GM08714 (cell line): ENCODE data around the gene CLMN.

Source experiments
- H3K4me3 ChIP-seq: fragments of 200-500 bp; sonication (Bioruptor generic); 2 replicates; pipeline ENCODE4 v1.5.1; 2014; ENCODE audit warnings: mild to moderate bottlenecking, low read length, inconsistent platforms
- ZNF274 ChIP-seq: IDR thresholded peaks from 2 replicates; pipeline ENCODE4 v1.6.1; 2012; ENCODE audit warnings: mild to moderate bottlenecking, low read depth, low read length

Gene CLMN

DNA sequence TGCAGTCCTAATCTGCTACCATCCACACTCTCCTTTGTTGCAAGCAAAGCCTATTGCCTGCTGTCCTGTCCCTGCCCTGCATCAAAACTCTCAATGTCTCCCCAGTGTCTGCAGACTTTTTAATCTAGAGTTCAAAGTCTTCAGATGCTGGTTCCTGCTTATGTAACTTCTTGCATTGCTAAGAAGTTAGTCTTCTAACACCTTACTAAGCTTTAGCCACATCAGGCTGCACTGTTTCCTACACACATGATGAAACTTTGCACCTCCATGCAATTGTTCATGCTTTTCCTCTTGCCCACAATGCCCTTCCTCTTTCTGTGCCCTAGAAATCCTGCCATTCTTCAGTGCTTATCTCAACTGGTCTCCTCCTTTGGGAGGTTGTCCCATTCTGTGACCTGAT is 146.2 kb downstream of the CLMN start:
- no peak for TF ChIP-seq ZNF274

DNA sequence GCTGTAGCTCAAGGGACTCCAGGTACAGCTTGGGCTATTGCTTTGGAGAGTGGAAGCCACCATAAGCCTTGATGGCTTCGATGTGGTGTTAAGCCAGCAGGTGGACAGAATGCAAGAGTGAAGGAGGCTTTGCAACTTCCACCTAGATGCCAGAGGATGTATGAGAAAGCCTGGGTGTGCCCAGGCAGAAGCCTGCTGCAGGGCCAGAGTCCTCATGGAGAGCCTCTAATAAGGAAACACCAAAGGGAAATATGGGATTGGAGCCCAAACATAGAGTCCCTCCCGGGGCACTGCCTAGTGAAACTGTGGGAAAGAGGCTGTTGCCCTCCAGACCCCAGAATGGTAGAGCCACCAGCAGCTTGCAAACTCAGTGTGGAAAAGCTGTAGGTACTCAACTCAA is 152.5 kb downstream of the CLMN start:
- H3K4me3 ChIP-seq = no peak overlapping the region
- no peak for TF ChIP-seq ZNF274

More for the DNA sequence above, 146.2 kb downstream of the CLMN start:
- no peak overlapping the region for H3K4me3 ChIP-seq

- no peak overlapping the region for H3K4me3 ChIP-seq
- TF ChIP-seq ZNF274 = no peak
Observed at GRCh38 chr14:95165517-95165916, 154.2 kb downstream of the CLMN start.

GRCh38 chr14:95164506-95164905 is 155.2 kb downstream of the CLMN start:
- TF ChIP-seq ZNF274 = no peak
- no peak overlapping the region for H3K4me3 ChIP-seq

- no peak for TF ChIP-seq ZNF274
- H3K4me3 ChIP-seq = no peak overlapping the region
Observed at GRCh38 chr14:95163666-95164065, 156.0 kb downstream of the CLMN start.

DNA sequence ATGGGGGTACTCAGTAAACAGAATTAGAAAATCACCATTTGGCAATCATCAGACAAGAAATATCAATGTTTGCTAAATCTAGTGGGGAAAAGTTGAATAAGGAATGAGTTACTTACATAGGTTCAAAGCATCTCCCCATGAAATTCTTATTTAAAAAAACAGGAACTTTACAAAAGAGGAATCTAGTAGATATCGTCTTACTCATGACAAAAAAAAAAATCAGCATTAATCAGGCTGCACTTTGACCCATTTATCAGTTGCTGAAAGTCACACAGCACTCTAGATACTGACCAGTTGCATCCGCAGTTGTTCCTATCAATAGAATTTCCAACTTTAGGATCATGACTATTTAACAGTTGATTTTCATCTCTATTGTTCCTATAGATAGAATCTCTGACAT is 156.6 kb downstream of the CLMN start:
- no peak for TF ChIP-seq ZNF274

DNA sequence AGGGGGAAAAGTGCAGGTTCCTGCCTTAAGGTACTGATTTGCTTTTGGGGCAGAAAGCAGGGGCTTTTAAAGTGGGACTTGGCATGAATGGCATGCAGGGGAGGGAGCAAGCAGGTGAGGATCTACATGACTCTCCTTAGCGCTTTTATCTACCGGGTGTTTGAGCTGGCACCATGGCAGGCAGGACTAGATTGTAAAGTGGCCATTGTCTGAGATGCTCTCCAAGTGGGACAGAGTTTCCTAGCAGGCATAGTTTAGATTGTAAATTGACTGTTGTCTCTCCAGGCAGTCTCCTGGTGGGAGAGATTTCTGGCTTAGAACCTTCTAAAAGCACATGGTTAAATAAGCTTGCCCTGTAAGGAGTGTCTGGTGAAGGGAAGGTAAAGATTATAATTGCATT is 157.1 kb downstream of the CLMN start:
- H3K4me3 ChIP-seq = no peak overlapping the region

More for the DNA sequence above, 156.6 kb downstream of the CLMN start:
- no peak overlapping the region for H3K4me3 ChIP-seq

GRCh38 chr14:95157327-95158189 is 162.2 kb downstream of the CLMN start, which contains the start of gene DICER1:
DICER1 (minus strand) TSS chr14:95157529; CDS start chr14:95133458, 24,071 bp downstream.
- H3K4me3 ChIP-seq = peak within 1 kb of the TSS; percentile 92
- no peak for TF ChIP-seq ZNF274

More for the DNA sequence above, 157.1 kb downstream of the CLMN start:
- TF ChIP-seq ZNF274 = no peak

DNA sequence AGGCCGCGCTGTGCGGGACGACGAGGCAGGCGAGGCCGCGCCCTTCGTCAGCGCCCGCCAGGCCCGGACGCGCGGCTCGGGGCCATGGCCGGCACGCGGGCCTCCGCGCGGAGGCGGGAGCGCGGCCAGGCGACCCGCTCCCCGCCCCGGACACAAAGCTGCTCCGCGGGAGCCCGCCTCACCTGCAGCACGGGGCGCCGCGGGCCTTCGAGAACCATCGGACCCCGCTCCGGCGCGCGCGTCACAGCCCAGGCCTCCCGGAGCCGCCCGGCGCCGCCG is 162.7 kb downstream of the CLMN start:
- TF ChIP-seq ZNF274 = no peak
- peak overlapping the region; percentile 92 for H3K4me3 ChIP-seq

GRCh38 chr14:95156161-95157047 is 163.3 kb downstream of the CLMN start:
- TF ChIP-seq ZNF274 = no peak
- peak overlapping the region; percentile 92 for H3K4me3 ChIP-seq

GRCh38 chr14:95155045-95155444 is 164.7 kb downstream of the CLMN start:
- peak overlapping the region; percentile 23; the same call in 1 of the 2 replicates for H3K4me3 ChIP-seq

GRCh38 chr14:95153866-95154265 is 165.8 kb downstream of the CLMN start:
- no peak overlapping the region; the same call in 1 of the 2 replicates for H3K4me3 ChIP-seq
- TF ChIP-seq ZNF274 = no peak

More at GRCh38 chr14:95155045-95155444, 164.7 kb downstream of the CLMN start:
- no peak for TF ChIP-seq ZNF274

DNA sequence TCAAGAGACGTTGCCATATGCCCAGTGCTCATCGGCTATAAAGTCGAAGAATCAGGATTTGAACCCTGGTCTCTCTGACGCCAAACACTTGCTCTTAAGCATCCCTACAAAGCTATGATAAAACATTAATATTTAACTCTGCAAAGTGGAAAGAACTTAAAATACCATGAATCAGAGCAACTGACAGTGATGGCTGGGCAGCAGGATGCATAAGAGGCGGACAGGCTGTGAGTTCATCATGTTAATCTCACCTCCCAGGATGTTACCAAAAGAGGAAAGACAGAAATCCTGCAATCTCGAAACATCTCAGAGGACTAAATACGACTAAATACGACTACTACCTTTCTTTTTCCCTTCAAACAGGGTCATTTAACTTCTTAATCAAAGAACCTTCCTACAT is 168.1 kb downstream of the CLMN start:
- H3K4me3 ChIP-seq = no peak overlapping the region
- TF ChIP-seq ZNF274 = no peak

DNA sequence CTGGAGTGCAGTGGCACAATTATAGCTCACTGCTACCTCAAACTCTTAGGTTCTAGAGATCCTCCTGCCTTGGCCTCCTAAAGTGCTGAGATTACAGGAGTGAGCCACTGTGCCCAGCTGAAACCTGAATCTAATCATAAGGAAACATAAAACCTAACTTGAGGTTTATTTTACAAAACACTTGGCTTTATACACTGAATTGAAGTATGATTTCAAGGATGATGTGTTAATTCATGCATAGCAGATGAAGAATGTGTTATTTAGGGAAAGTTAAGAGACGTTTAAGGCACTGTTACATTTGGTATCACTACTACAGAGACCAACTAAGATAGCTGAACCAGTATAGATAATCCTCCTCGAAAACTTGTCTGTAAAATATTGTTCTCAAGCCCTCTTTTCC is 168.8 kb downstream of the CLMN start:
- H3K4me3 ChIP-seq = no peak overlapping the region
- TF ChIP-seq ZNF274 = no peak

DNA sequence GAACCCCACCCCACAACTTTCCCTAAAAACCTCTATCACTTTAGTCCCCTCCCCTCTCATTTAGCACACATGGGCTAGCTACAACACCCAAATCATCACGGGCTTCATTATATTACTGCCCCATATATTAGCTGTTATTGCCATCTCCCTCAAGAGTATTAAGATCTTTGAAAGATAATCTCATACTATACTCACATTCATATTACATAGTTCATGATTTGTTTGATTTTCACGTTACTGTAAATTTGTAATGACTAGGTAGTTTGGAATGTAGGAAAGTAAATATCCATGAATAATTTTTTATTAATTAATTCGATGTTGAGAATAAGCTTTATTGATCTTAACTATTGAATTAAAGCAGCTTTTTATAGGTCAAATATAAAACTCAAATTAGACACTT is 170.3 kb downstream of the CLMN start:
- TF ChIP-seq ZNF274 = no peak
- H3K4me3 ChIP-seq = no peak overlapping the region
